GM23338 (cell line): ENCODE results near the gene SLAMF8. TPM values are rescaled to one million over a fixed set of nuclear protein-coding genes. Genes with fewer than 3 reads are reported as not detected.

Experiments used
- ATAC-seq: fragments of 200-7000 bp; cut with Tn5 transposase; 3 replicates; pipeline ENCODE4 v1.9.1; 2020
- DNase-seq: peaks from one replicate; pipeline ENCODE4 v3.0.0-alpha.2; 2015; ENCODE audit warnings: low spot score
- H2AFZ ChIP-seq: fragments of 200-600 bp; sonication (generic); 2 replicates; pipeline ENCODE4 v1.8.0; 2016; ENCODE audit warnings: antibody characterized with exemption, mild to moderate bottlenecking, moderate library complexity
- H3F3A ChIP-seq: fragments of 200-600 bp; sonication (generic); replicated peaks from 2 replicates; pipeline ENCODE4 v1.8.0; 2017; ENCODE audit warnings: antibody characterized with exemption, mixed run types, low read depth
- H3K27ac ChIP-seq: fragments of 200-600 bp; sonication (generic); 2 replicates; pipeline ENCODE4 v1.6.1; 2016; ENCODE audit warnings: low read depth
- H3K27me3 ChIP-seq: fragments of 200-600 bp; sonication (generic); 2 replicates; pipeline ENCODE4 v1.8.0; 2016; ENCODE audit warnings: mild to moderate bottlenecking, mixed run types, moderate library complexity; ENCODE audit not compliant: insufficient read depth
- H3K36me3 ChIP-seq: fragments of 200-600 bp; sonication (generic); 2 replicates; pipeline ENCODE4 v1.8.0; 2016; ENCODE audit warnings: mild to moderate bottlenecking; ENCODE audit not compliant: insufficient read depth
- H3K4me1 ChIP-seq: fragments of 200-600 bp; sonication (generic); 2 replicates; pipeline ENCODE4 v1.8.0; 2016; ENCODE audit warnings: mild to moderate bottlenecking, moderate library complexity; ENCODE audit not compliant: insufficient read depth
- H3K4me2 ChIP-seq: fragments of 200-600 bp; sonication (generic); 2 replicates; pipeline ENCODE4 v1.7.1; 2017; ENCODE audit warnings: mixed run types
- H3K4me3 ChIP-seq: fragments of 200-600 bp; sonication (generic); 2 replicates; pipeline ENCODE4 v1.6.1; 2016; ENCODE audit warnings: mixed run types
- H3K79me2 ChIP-seq: fragments of 200-600 bp; sonication (generic); replicated peaks from 2 replicates; pipeline ENCODE4 v1.8.0; 2017; ENCODE audit warnings: mild to moderate bottlenecking; ENCODE audit not compliant: insufficient read depth
- H3K9me2 ChIP-seq: fragments of 200-600 bp; sonication (generic); 2 replicates; pipeline ENCODE4 v1.8.0; 2017; ENCODE audit not compliant: insufficient read depth
- H4K20me1 ChIP-seq: fragments of 200-600 bp; sonication (generic); replicated peaks from 2 replicates; pipeline ENCODE4 v1.8.0; 2017; ENCODE audit warnings: mild to moderate bottlenecking; ENCODE audit not compliant: insufficient read depth
- H3K27ac Mint-ChIP-seq: 2 replicates; pipeline ENCODE4 v1.8.0; 2020; ENCODE audit warnings: inconsistent platforms, mild to moderate bottlenecking, moderate library complexity, mixed read lengths
- H3K27me3 Mint-ChIP-seq: 3 replicates; pipeline ENCODE4 v1.8.0; 2022; ENCODE audit warnings: low read depth, mild to moderate bottlenecking, moderate library complexity, mixed read lengths, inconsistent platforms; ENCODE audit not compliant: insufficient read depth, poor library complexity
- H3K36me3 Mint-ChIP-seq: 3 replicates; pipeline ENCODE4 v1.8.0; 2021; ENCODE audit warnings: low read depth, mild to moderate bottlenecking, inconsistent platforms, moderate library complexity, mixed read lengths
- H3K4me1 Mint-ChIP-seq: 3 replicates; pipeline ENCODE4 v1.8.0; 2020; ENCODE audit warnings: mild to moderate bottlenecking, inconsistent platforms, mixed read lengths
- H3K4me3 Mint-ChIP-seq: 3 replicates; pipeline ENCODE4 v1.8.0; 2021; ENCODE audit warnings: moderate library complexity, mild to moderate bottlenecking, inconsistent platforms, mixed read lengths
- H3K9me3 Mint-ChIP-seq: 3 replicates; pipeline ENCODE4 v1.8.0; 2020; ENCODE audit warnings: moderate library complexity, mild to moderate bottlenecking, inconsistent platforms, mixed read lengths
- NANOG ChIP-seq: IDR thresholded peaks from 2 replicates; pipeline ENCODE4 v1.6.1; 2016; ENCODE audit warnings: antibody characterized with exemption, borderline replicate concordance
- ZNF331 ChIP-seq: fragments of 250-450 bp; sonication (Bioruptor Pico); IDR thresholded peaks from 2 replicates; pipeline ENCODE4 v1.5.0; 2020; ENCODE audit warnings: low read depth, mild to moderate bottlenecking, moderate library complexity
- ZNF462 ChIP-seq: fragments of 250-450 bp; sonication (Bioruptor Pico); IDR thresholded peaks from 2 replicates; pipeline ENCODE4 v1.5.0; 2020; ENCODE audit warnings: mild to moderate bottlenecking, moderate library complexity
- polyA plus RNA-seq: library from polyadenylated mRNA; unstranded; fragments of >200 nt; fragmentation: Nextera tagmentation; extraction: Ambion mirVana; gene quantifications from 2 replicates; pipeline ENCODE4 v1.2.1, GENCODE V29; 2016
- total RNA-seq: library from RNA; depleted of rRNA; stranded (reverse); fragments of >200 nt; shearing (Covaris generic); gene quantifications from 2 replicates; pipeline ENCODE4 v1.2.3, GENCODE V29; 2014
- TF ChIP-seq, protein P1 (sequence below): IDR thresholded peaks from one replicate; pipeline ENCODE4 v1.6.1; 2018; ENCODE audit warnings: antibody characterized with exemption; ENCODE audit not compliant: unreplicated experiment
- TF ChIP-seq, protein P2 (sequence below): IDR thresholded peaks from 2 replicates; pipeline ENCODE4 v1.6.1; 2016; ENCODE audit warnings: antibody characterized with exemption

Gene SLAMF8
- total and polyA plus RNA-seq, 2 experiments from 2014 or later, result not detected

- TF ChIP-seq ZNF462 (CRISPR knock-in tag) (no peak), ZNF331 (CRISPR knock-in tag) (no peak)
- TF ChIP-seq, protein P1, sequence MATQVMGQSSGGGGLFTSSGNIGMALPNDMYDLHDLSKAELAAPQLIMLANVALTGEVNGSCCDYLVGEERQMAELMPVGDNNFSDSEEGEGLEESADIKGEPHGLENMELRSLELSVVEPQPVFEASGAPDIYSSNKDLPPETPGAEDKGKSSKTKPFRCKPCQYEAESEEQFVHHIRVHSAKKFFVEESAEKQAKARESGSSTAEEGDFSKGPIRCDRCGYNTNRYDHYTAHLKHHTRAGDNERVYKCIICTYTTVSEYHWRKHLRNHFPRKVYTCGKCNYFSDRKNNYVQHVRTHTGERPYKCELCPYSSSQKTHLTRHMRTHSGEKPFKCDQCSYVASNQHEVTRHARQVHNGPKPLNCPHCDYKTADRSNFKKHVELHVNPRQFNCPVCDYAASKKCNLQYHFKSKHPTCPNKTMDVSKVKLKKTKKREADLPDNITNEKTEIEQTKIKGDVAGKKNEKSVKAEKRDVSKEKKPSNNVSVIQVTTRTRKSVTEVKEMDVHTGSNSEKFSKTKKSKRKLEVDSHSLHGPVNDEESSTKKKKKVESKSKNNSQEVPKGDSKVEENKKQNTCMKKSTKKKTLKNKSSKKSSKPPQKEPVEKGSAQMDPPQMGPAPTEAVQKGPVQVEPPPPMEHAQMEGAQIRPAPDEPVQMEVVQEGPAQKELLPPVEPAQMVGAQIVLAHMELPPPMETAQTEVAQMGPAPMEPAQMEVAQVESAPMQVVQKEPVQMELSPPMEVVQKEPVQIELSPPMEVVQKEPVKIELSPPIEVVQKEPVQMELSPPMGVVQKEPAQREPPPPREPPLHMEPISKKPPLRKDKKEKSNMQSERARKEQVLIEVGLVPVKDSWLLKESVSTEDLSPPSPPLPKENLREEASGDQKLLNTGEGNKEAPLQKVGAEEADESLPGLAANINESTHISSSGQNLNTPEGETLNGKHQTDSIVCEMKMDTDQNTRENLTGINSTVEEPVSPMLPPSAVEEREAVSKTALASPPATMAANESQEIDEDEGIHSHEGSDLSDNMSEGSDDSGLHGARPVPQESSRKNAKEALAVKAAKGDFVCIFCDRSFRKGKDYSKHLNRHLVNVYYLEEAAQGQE, result no peak
- TF ChIP-seq, protein P2, sequence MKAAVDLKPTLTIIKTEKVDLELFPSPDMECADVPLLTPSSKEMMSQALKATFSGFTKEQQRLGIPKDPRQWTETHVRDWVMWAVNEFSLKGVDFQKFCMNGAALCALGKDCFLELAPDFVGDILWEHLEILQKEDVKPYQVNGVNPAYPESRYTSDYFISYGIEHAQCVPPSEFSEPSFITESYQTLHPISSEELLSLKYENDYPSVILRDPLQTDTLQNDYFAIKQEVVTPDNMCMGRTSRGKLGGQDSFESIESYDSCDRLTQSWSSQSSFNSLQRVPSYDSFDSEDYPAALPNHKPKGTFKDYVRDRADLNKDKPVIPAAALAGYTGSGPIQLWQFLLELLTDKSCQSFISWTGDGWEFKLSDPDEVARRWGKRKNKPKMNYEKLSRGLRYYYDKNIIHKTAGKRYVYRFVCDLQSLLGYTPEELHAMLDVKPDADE, result no peak
Observed at GRCh38 chr1:159861218-159861617, 34.5 kb downstream of the SLAMF8 start (continued).

GRCh38 chr1:159862031-159862430 is 35.4 kb downstream of the SLAMF8 start:
- Mint-ChIP-seq H3K4me1 (no peaks in the 10 kb centered on the region; the same call in 2 of the 3 replicates), H3K9me3 (no peaks in the 10 kb centered on the region; the same call in 2 of the 3 replicates), H3K4me3 (no peak overlapping the region), H3K36me3 (no peaks in the 10 kb centered on the region), H3K27ac (no peak overlapping the region), H3K27me3 (peaks cover 10% of the 10 kb centered on the region)
- Histone ChIP-seq H3K9me2 (no peaks in the 10 kb centered on the region), H3K27ac (no peak overlapping the region), H3K79me2 (no peaks in the 10 kb centered on the region), H3K4me3 (no peak overlapping the region), H3K4me2 (no peak overlapping the region), H2AFZ (no peak overlapping the region), H3K4me1 (no peaks in the 10 kb centered on the region), H3F3A (no peaks in the 10 kb centered on the region), H3K36me3 (no peaks in the 10 kb centered on the region), H3K27me3 (no peaks in the 10 kb centered on the region), H4K20me1 (no peaks in the 10 kb centered on the region)
- DNase-seq, result no peak
- no peak for ATAC-seq
- TF ChIP-seq ZNF331 (CRISPR knock-in tag), result no peak
- TF ChIP-seq NANOG, result no peak
- TF ChIP-seq, protein P2, result no peak
